ENCODE results near the gene KLRC1.

GRCh38 chr12:10498042-10498441, 44.9 kb upstream of the KLRC1 start:
- TF ChIP-seq POLR2AphosphoS5 (IDR thresholded peaks at IDR 0.05) (no peak), CTCF (IDR thresholded peaks at IDR 0.05) (no peak), POLR2A (IDR thresholded peaks at IDR 0.05) (no peak)

Data from prostate gland (tissue), 2 donors.